ENCODE data around the gene PTPRD. TPM values are rescaled to one million over a fixed set of nuclear protein-coding genes. Genes with fewer than 3 reads are reported as not detected.

PTPRD gene
- total and polyA plus RNA-seq, 2 experiments from 2014 or later = 11.5 to 58.0 TPM

- TF ChIP-seq CREB1 (CRISPR knock-in tag; IDR thresholded peaks at IDR 0.05; ENCODE audit: low read depth) (no peak), REST (IDR thresholded peaks at IDR 0.05; ENCODE audit: unreplicated experiment) (no peak), JUNB (IDR thresholded peaks at IDR 0.05; ENCODE audit: unreplicated experiment) (no peak), POLR2AphosphoS5 (IDR thresholded peaks at IDR 0.05; ENCODE audit: low read depth) (no peak), EZH2phosphoT487 (IDR thresholded peaks at IDR 0.05; ENCODE audit: unreplicated experiment) (no peak)
Measured at GRCh38 chr9:8365029-8365428, 2247.8 kb downstream of the PTPRD start (continued).

GRCh38 chr9:8364026-8364752 is 2248.6 kb downstream of the PTPRD start:
- H3K36me3 ChIP-seq (ENCODE audit: insufficient read depth) = no peaks in the 10 kb centered on the region
- no peaks in the 10 kb centered on the region for H3F3A ChIP-seq (replicated peaks; ENCODE audit: low read depth)
- Mint-ChIP-seq H3K27ac (no peak overlapping the region), H3K27me3 (ENCODE audit: insufficient read depth, low read depth, poor library complexity) (no peaks in the 10 kb centered on the region), H3K9me3 (no peaks in the 10 kb centered on the region), H3K36me3 (ENCODE audit: low read depth) (no peaks in the 10 kb centered on the region), H3K4me1 (no peaks in the 10 kb centered on the region), H3K4me3 (no peak overlapping the region)
- H3K79me2 ChIP-seq (replicated peaks; ENCODE audit: insufficient read depth) = no peaks in the 10 kb centered on the region
- no peak overlapping the region for H2AFZ ChIP-seq
- H3K27ac ChIP-seq (ENCODE audit: low read depth) = no peak overlapping the region
- ATAC-seq (no peak), DNase-seq (ENCODE audit: low spot score) (no peak)
- no peaks in the 10 kb centered on the region for H3K4me1 ChIP-seq (ENCODE audit: insufficient read depth)
- H3K4me3 ChIP-seq = no peak overlapping the region
- H3K27me3 ChIP-seq (ENCODE audit: insufficient read depth) = no peaks in the 10 kb centered on the region
- H3K9me2 ChIP-seq (ENCODE audit: insufficient read depth) = no peaks in the 10 kb centered on the region
- no peak overlapping the region for H3K4me2 ChIP-seq
- H4K20me1 ChIP-seq (replicated peaks; ENCODE audit: insufficient read depth) = no peaks in the 10 kb centered on the region
- TF ChIP-seq NANOG (IDR thresholded peaks at IDR 0.05; ENCODE audit: borderline replicate concordance) = no peak
- no peak for TF ChIP-seq ZNF114 (CRISPR knock-in tag; IDR thresholded peaks at IDR 0.05)
- TF ChIP-seq REST (IDR thresholded peaks at IDR 0.05; ENCODE audit: unreplicated experiment) = no peak
- TF ChIP-seq CREB1 (CRISPR knock-in tag; IDR thresholded peaks at IDR 0.05; ENCODE audit: low read depth) = no peak
- TF ChIP-seq, protein P1, sequence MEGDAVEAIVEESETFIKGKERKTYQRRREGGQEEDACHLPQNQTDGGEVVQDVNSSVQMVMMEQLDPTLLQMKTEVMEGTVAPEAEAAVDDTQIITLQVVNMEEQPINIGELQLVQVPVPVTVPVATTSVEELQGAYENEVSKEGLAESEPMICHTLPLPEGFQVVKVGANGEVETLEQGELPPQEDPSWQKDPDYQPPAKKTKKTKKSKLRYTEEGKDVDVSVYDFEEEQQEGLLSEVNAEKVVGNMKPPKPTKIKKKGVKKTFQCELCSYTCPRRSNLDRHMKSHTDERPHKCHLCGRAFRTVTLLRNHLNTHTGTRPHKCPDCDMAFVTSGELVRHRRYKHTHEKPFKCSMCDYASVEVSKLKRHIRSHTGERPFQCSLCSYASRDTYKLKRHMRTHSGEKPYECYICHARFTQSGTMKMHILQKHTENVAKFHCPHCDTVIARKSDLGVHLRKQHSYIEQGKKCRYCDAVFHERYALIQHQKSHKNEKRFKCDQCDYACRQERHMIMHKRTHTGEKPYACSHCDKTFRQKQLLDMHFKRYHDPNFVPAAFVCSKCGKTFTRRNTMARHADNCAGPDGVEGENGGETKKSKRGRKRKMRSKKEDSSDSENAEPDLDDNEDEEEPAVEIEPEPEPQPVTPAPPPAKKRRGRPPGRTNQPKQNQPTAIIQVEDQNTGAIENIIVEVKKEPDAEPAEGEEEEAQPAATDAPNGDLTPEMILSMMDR (conservative IDR thresholded peaks at IDR 0.05; ENCODE audit: low read depth in 2 of 2) = no peak
- TF ChIP-seq, protein P2, sequence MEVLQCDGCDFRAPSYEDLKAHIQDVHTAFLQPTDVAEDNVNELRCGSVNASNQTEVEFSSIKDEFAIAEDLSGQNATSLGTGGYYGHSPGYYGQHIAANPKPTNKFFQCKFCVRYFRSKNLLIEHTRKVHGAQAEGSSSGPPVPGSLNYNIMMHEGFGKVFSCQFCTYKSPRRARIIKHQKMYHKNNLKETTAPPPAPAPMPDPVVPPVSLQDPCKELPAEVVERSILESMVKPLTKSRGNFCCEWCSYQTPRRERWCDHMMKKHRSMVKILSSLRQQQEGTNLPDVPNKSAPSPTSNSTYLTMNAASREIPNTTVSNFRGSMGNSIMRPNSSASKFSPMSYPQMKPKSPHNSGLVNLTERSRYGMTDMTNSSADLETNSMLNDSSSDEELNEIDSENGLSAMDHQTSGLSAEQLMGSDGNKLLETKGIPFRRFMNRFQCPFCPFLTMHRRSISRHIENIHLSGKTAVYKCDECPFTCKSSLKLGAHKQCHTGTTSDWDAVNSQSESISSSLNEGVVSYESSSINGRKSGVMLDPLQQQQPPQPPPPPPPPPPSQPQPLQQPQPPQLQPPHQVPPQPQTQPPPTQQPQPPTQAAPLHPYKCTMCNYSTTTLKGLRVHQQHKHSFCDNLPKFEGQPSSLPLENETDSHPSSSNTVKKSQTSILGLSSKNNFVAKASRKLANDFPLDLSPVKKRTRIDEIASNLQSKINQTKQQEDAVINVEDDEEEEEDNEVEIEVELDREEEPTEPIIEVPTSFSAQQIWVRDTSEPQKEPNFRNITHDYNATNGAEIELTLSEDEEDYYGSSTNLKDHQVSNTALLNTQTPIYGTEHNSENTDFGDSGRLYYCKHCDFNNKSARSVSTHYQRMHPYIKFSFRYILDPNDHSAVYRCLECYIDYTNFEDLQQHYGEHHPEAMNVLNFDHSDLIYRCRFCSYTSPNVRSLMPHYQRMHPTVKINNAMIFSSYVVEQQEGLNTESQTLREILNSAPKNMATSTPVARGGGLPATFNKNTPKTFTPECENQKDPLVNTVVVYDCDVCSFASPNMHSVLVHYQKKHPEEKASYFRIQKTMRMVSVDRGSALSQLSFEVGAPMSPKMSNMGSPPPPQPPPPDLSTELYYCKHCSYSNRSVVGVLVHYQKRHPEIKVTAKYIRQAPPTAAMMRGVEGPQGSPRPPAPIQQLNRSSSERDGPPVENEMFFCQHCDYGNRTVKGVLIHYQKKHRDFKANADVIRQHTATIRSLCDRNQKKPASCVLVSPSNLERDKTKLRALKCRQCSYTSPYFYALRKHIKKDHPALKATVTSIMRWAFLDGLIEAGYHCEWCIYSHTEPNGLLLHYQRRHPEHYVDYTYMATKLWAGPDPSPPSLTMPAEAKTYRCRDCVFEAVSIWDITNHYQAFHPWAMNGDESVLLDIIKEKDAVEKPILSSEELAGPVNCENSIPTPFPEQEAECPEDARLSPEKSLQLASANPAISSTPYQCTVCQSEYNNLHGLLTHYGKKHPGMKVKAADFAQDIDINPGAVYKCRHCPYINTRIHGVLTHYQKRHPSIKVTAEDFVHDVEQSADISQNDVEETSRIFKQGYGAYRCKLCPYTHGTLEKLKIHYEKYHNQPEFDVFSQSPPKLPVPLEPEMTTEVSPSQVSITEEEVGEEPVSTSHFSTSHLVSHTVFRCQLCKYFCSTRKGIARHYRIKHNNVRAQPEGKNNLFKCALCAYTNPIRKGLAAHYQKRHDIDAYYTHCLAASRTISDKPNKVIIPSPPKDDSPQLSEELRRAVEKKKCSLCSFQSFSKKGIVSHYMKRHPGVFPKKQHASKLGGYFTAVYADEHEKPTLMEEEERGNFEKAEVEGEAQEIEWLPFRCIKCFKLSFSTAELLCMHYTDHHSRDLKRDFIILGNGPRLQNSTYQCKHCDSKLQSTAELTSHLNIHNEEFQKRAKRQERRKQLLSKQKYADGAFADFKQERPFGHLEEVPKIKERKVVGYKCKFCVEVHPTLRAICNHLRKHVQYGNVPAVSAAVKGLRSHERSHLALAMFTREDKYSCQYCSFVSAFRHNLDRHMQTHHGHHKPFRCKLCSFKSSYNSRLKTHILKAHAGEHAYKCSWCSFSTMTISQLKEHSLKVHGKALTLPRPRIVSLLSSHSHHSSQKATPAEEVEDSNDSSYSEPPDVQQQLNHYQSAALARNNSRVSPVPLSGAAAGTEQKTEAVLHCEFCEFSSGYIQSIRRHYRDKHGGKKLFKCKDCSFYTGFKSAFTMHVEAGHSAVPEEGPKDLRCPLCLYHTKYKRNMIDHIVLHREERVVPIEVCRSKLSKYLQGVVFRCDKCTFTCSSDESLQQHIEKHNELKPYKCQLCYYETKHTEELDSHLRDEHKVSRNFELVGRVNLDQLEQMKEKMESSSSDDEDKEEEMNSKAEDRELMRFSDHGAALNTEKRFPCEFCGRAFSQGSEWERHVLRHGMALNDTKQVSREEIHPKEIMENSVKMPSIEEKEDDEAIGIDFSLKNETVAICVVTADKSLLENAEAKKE (CRISPR knock-in tag; IDR thresholded peaks at IDR 0.05) = no peak
